Vagina (tissue), 2 donors: ENCODE results near the gene PHTF2.

ENCODE experiments used
- CTCF ChIP-seq, 3 experiments: fragments of 450-650 bp in 2 of 3; fragments of 200-600 bp in 1 of 3; sonication (generic) in 1 of 3; IDR thresholded peaks; one replicate each; pipeline ENCODE4 v1.5.1; 2017 to 2019; ENCODE audit warnings: antibody characterized with exemption in 3 of 3, mild to moderate bottlenecking in 2 of 3, moderate library complexity in 2 of 3
- POLR2AphosphoS5 ChIP-seq, 2 donors: sonication (generic); formaldehyde crosslinking; IDR thresholded peaks; one replicate each; pipeline ENCODE4 v1.9.0; 2017; ENCODE audit warnings: antibody characterized with exemption in 2 of 2, mild to moderate bottlenecking in 2 of 2, low read depth in 1 of 2; ENCODE audit not compliant: insufficient read depth in 1 of 2

- TF ChIP-seq CTCF (IDR thresholded peaks at IDR 0.05) (peak; percentile 14 to 63 (median 45)), POLR2AphosphoS5 (IDR thresholded peaks at IDR 0.05; ENCODE audit: insufficient read depth in 1 of 2, low read depth in 1 of 2) (no peak)
Observed at GRCh38 chr7:77940647-77941046, 142.1 kb downstream of the PHTF2 start.
